Mononuclear cell (primary cell): Measurements from ENCODE around the gene PTS. TPM values are rescaled to one million over a fixed set of nuclear protein-coding genes. Genes with fewer than 3 reads are reported as not detected.

Experiments
- H3K27me3 ChIP-seq: 2 replicates; pipeline ENCODE4 v1.6.0; 2011; ENCODE audit warnings: low read length, control low read depth; ENCODE audit not compliant: insufficient read depth
- H3K4me1 ChIP-seq: 2 replicates; pipeline ENCODE4 v1.5.1; 2011; ENCODE audit warnings: mild to moderate bottlenecking, low read length, control low read depth; ENCODE audit not compliant: insufficient read depth
- H3K4me3 ChIP-seq: 2 replicates; pipeline ENCODE4 v1.5.1; 2011; ENCODE audit warnings: mild to moderate bottlenecking, low read length, moderate library complexity
- H3K9me3 ChIP-seq: 2 replicates; pipeline ENCODE4 v1.5.1; 2011; ENCODE audit warnings: low read depth, mild to moderate bottlenecking, control low read depth, low read length
- total RNA-seq: library from RNA; depleted of rRNA; stranded (reverse); fragments of >200 nt; gene quantifications from one replicate; pipeline ENCODE4 v1.2.3, GENCODE V29; 2012

Gene PTS
- total RNA-seq, 1 donor, result 37.3 TPM

- H3K4me1 ChIP-seq, result peaks cover 11% of the 10 kb centered on the region
- no peaks in the 10 kb centered on the region for H3K9me3 ChIP-seq
- H3K27me3 ChIP-seq, result peaks cover 2% of the 10 kb centered on the region
- no peak overlapping the region for H3K4me3 ChIP-seq
These were observed 13.9 kb upstream of the PTS start for GRCh38 chr11:112212290-112212689.

- peaks cover 2% of the 10 kb centered on the region for H3K27me3 ChIP-seq
- no peak overlapping the region for H3K4me3 ChIP-seq
- no peaks in the 10 kb centered on the region for H3K9me3 ChIP-seq
- peaks cover 11% of the 10 kb centered on the region for H3K4me1 ChIP-seq
These were observed 13.5 kb upstream of the PTS start for GRCh38 chr11:112212710-112213109.

GRCh38 chr11:112213753-112214152 is 12.5 kb upstream of the PTS start:
- H3K4me1 ChIP-seq, result peaks cover 11% of the 10 kb centered on the region
- peaks cover 2% of the 10 kb centered on the region for H3K27me3 ChIP-seq
- H3K4me3 ChIP-seq, result no peak overlapping the region
- H3K9me3 ChIP-seq, result no peaks in the 10 kb centered on the region

- Histone ChIP-seq H3K4me1 (peaks cover 17% of the 10 kb centered on the region), H3K4me3 (no peak overlapping the region), H3K9me3 (no peaks in the 10 kb centered on the region), H3K27me3 (peaks cover 2% of the 10 kb centered on the region)
These were observed 10.6 kb upstream of the PTS start for GRCh38 chr11:112215621-112216020.

- H3K4me3 ChIP-seq, result no peak overlapping the region
- no peaks in the 10 kb centered on the region for H3K9me3 ChIP-seq
- H3K27me3 ChIP-seq, result peaks cover 2% of the 10 kb centered on the region
- peaks cover 14% of the 10 kb centered on the region for H3K4me1 ChIP-seq
These were observed 9.6 kb upstream of the PTS start for GRCh38 chr11:112216561-112217105.

- no peaks in the 10 kb centered on the region for H3K27me3 ChIP-seq
- H3K4me1 ChIP-seq, result peaks cover 6% of the 10 kb centered on the region
- no peak overlapping the region for H3K4me3 ChIP-seq
- H3K9me3 ChIP-seq, result no peaks in the 10 kb centered on the region
These were observed 6.6 kb upstream of the PTS start for GRCh38 chr11:112219476-112220232.

- Histone ChIP-seq H3K9me3 (no peaks in the 10 kb centered on the region), H3K4me3 (no peak overlapping the region), H3K4me1 (peaks cover 10% of the 10 kb centered on the region)
These were observed 4.9 kb upstream of the PTS start for GRCh38 chr11:112221274-112221835.

GRCh38 chr11:112222303-112222702 is 3.9 kb upstream of the PTS start:
- no peaks in the 10 kb centered on the region for H3K27me3 ChIP-seq
- no peaks in the 10 kb centered on the region for H3K9me3 ChIP-seq
- H3K4me1 ChIP-seq, result peaks cover 16% of the 10 kb centered on the region
- H3K4me3 ChIP-seq, result no peak overlapping the region

More at GRCh38 chr11:112221274-112221835, 4.9 kb upstream of the PTS start:
- no peaks in the 10 kb centered on the region for H3K27me3 ChIP-seq

- no peak overlapping the region for H3K4me3 ChIP-seq
- peaks cover 20% of the 10 kb centered on the region for H3K4me1 ChIP-seq
- H3K9me3 ChIP-seq, result no peaks in the 10 kb centered on the region
- no peaks in the 10 kb centered on the region for H3K27me3 ChIP-seq
These were observed 3.1 kb upstream of the PTS start for GRCh38 chr11:112223121-112223520.

- Histone ChIP-seq H3K27me3 (no peaks in the 10 kb centered on the region), H3K9me3 (no peaks in the 10 kb centered on the region), H3K4me1 (peaks cover 20% of the 10 kb centered on the region), H3K4me3 (no peak overlapping the region)
These were observed 2.3 kb upstream of the PTS start for GRCh38 chr11:112223754-112224532.

GRCh38 chr11:112225753-112226061 is 521 bp upstream of the PTS start:
- H3K4me3 ChIP-seq, result peak overlapping the region; percentile 59
- H3K27me3 ChIP-seq, result no peaks in the 10 kb centered on the region
- no peaks in the 10 kb centered on the region for H3K9me3 ChIP-seq
- H3K4me1 ChIP-seq, result peaks cover 15% of the 10 kb centered on the region

GRCh38 chr11:112226831-112227401 is 688 bp downstream of the PTS start:
- H3K9me3 ChIP-seq, result no peaks in the 10 kb centered on the region
- peak overlapping the region; percentile 59 for H3K4me3 ChIP-seq
- H3K4me1 ChIP-seq, result peaks cover 15% of the 10 kb centered on the region
- no peaks in the 10 kb centered on the region for H3K27me3 ChIP-seq

- Histone ChIP-seq H3K9me3 (no peaks in the 10 kb centered on the region), H3K4me3 (no peak overlapping the region), H3K4me1 (peaks cover 15% of the 10 kb centered on the region), H3K27me3 (no peaks in the 10 kb centered on the region)
These were observed 1.2 kb downstream of the PTS start for GRCh38 chr11:112227471-112227870.

GRCh38 chr11:112228706-112229105 is 2.5 kb downstream of the PTS start:
- Histone ChIP-seq H3K9me3 (no peaks in the 10 kb centered on the region), H3K27me3 (no peaks in the 10 kb centered on the region), H3K4me3 (no peak overlapping the region), H3K4me1 (peaks cover 15% of the 10 kb centered on the region)

GRCh38 chr11:112229159-112229558 is 2.9 kb downstream of the PTS start:
- H3K27me3 ChIP-seq, result no peaks in the 10 kb centered on the region
- H3K4me3 ChIP-seq, result no peak overlapping the region
- H3K4me1 ChIP-seq, result peaks cover 15% of the 10 kb centered on the region
- no peaks in the 10 kb centered on the region for H3K9me3 ChIP-seq
